Activated effector memory CD4-positive, alpha-beta T cell treated with anti-CD3 and anti-CD28 coated beads, Interleukin-2, amount 50 U/mL, for 16 hours (primary cell): Measurements from ENCODE around the gene PTX4.
A peak's percentile ranks its signal among the peaks of the same experiment; 100 is the strongest.

Source experiments
- DNase-seq: peaks from one replicate; pipeline ENCODE4 v3.0.0-alpha.2; 2020

Gene PTX4

GRCh38 chr16:1499756-1500464 lies 11.2 kb upstream of the PTX4 start:
- no peak for DNase-seq

GRCh38 chr16:1498899-1499676 lies 10.3 kb upstream of the PTX4 start:
- no peak for DNase-seq

- peak; percentile 57 for DNase-seq
Observed at GRCh38 chr16:1497014-1497598, 8.4 kb upstream of the PTX4 start.

GRCh38 chr16:1496464-1496863 lies 7.7 kb upstream of the PTX4 start:
- peak; percentile 60 for DNase-seq

- no peak for DNase-seq
Observed at GRCh38 chr16:1495889-1496262, 7.1 kb upstream of the PTX4 start.

GRCh38 chr16:1495211-1495888 lies 6.6 kb upstream of the PTX4 start:
- DNase-seq = no peak

- peak; percentile 62 for DNase-seq
Observed at GRCh38 chr16:1494711-1495110, 6.0 kb upstream of the PTX4 start.

- peak; percentile 60 for DNase-seq
Observed at GRCh38 chr16:1494129-1494640, 5.4 kb upstream of the PTX4 start.

GRCh38 chr16:1493746-1494094 lies 5.0 kb upstream of the PTX4 start:
- no peak for DNase-seq

GRCh38 chr16:1492923-1493745 lies 4.4 kb upstream of the PTX4 start, which contains the start of gene TELO2:
TELO2 (plus strand) TSS chr16:1493360; CDS start chr16:1494282, 922 bp downstream.
- peak; percentile 95 for DNase-seq

GRCh38 chr16:1492082-1492922 lies 3.6 kb upstream of the PTX4 start:
- DNase-seq = no peak

GRCh38 chr16:1491327-1491726 lies 2.6 kb upstream of the PTX4 start:
- DNase-seq = no peak

- DNase-seq = no peak
Observed at GRCh38 chr16:1489077-1489476, 333 bp upstream of the PTX4 start.

GRCh38 chr16:1488054-1488601 lies 616 bp downstream of the PTX4 start:
- no peak for DNase-seq

GRCh38 chr16:1487395-1488053 lies 1.2 kb downstream of the PTX4 start:
- peak; percentile 60 for DNase-seq

GRCh38 chr16:1486551-1487390 lies 2.0 kb downstream of the PTX4 start:
- peak; percentile 41 for DNase-seq

- DNase-seq = peak; percentile 54
Observed at GRCh38 chr16:1485847-1486496, 2.8 kb downstream of the PTX4 start.

GRCh38 chr16:1481906-1482835 lies 6.6 kb downstream of the PTX4 start:
- DNase-seq = no peak
